Mesangial cell (primary cell): ENCODE measurements around the gene GARNL3. TPM values are rescaled to one million over a fixed set of nuclear protein-coding genes. Genes with fewer than 3 reads are reported as not detected.

Source experiments
- total RNA-seq: library from RNA; depleted of rRNA; stranded (reverse); fragments of >200 nt; gene quantifications from 2 replicates; pipeline ENCODE4 v1.2.3, GENCODE V29; 2015

The GARNL3 gene
- total RNA-seq: 2.8 and 8.2 TPM in 2 replicates

GRCh38 chr9:127264462-127265219, at the start of gene GARNL3:
GARNL3 (plus strand) TSS chr9:127264774; CDS start chr9:127264878, 104 bp downstream.

GRCh38 chr9:127396808-127397645, 132.5 kb downstream of the GARNL3 start, which contains the start of gene SLC2A8:
SLC2A8 (plus strand) TSS chr9:127397169; CDS start chr9:127397231, 62 bp downstream.

GRCh38 chr9:127423934-127424675, 159.5 kb downstream of the GARNL3 start, which contains the start of gene ZNF79:
ZNF79 (plus strand) TSS chr9:127424382; CDS start chr9:127424788, 406 bp downstream.

Other genes starting within 250 kb of the GARNL3 start
- 0.98 and 3.7 TPM in 2 replicates for gene ANGPTL2, start 142.1 kb upstream of the GARNL3 start, total RNA-seq
- 12.9 and 22.3 TPM in 2 replicates for gene SLC2A8, start 132.4 kb downstream of the GARNL3 start, total RNA-seq
- 2.9 and 6.1 TPM in 2 replicates for gene ZNF79, start 159.6 kb downstream of the GARNL3 start, total RNA-seq
- 1,734 and 1,963 TPM in 2 replicates for gene RPL12, start 186.6 kb downstream of the GARNL3 start, total RNA-seq
- 15.5 and 21.8 TPM in 2 replicates for gene LRSAM1, start 186.7 kb downstream of the GARNL3 start, total RNA-seq